ENCODE measurements around the gene WDR5.

WDR5 gene

DNA sequence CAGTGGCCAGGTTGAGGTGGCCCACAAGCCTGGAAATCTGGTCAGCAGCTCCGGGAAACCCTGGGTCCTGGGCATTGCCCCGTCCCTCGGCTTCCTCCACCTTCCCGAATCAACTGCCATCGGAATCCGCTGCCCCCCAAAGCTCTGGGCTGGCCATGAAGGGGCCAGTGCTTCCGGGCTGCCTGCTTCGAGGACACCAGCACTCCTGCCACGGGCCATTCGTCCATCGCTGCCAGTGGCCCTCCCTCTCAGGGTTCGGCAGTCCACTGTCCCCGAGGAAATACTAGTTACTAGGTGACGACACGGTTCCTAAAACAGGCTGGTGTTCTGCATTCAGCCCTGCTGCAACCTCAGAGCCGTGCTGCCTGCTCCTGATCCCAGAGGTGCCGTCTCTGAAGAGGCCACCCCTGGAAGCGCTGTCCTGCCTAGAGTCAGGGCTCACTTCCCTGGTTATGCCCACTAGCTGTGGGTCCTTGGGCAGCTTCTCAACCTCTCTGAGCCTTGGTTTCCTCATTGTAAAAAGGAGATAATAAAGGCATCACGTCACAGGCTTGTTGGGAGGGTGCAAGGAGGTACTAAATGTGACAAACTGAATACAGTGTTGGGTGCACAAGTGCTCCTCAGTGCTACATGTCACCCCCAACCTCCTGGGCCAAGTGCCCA, 3.5 kb upstream of the WDR5 start:
- no peak for DNase-seq

DNA sequence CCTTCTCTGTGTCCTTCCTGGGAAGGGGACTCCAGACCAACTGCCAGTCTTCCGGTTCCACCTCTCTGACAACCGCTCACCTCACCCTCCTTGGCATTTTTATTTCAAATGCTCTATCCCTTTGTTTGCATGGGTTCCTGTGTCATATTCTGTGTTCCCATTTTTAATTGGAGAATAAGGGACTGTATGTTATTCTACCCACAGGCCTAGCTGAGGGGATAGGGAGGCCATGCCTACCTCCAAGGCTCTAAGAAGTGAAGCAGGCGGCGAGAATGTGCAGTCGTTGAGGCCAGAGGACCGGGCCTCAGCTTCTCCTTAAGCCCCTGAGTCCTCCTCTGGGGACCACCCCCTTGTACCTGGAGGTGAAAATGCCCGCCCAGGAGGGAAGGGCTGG, 936 bp upstream of the WDR5 start:
- no peak for DNase-seq

DNA sequence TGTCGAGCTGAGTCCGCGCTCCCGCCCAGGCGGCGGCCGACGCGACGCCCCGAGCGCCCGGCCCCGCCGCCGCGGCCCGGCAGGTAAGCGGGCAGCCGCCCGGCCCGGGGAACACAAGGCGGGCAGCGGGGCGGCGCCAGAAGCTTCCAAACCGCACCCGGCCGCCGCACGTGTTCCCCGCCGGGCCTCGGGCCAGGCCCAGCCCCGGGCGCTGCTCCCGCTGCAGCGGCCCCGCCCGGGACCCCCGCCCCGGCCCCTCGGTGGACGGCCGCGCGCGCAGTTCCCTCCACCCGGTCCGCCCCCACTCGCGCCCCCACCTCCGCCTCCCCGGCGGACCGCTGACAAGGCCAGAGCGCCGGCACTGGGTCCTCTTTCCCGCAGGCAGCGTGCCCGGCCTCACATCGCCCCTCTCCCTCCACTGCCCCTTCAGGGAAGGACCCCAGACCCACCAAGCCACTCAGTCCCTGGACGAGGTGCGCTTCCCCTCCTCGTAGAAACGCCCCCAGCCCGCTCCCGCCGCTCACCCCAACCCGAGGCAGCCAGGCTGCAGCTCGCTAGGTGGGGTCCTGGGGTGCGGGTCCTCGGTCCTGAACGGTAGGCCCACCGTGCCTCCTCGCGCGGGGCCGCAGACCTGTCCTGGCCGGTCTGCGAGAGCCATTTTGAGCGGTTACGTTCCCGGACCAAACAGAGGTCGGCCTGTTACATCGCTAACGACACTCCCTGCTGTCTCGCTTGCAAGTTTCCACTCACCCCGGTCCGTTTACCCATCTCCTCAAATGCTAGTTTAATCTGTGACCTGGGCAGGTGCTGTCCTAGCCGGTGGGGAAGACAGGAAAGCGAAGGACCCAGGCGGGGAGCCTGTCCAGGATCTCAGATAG, 475 bp downstream of the WDR5 start:
- DNase-seq = no peak

DNA sequence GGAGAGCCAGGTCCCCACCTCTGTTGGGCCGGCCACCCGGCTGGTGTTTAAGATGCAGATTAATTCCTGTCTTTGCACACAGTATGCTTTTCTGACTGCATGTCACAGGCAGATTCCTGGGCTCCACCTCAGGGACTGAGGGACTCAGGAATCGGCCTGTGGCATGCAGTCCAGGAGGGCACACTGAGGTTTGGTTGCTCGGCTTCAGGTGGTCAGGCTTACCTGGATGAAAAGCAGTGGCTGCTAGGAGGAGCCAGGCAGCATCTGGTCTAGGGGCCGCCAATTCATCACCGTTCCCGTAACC, 1.1 kb downstream of the WDR5 start:
- no peak for DNase-seq

DNA sequence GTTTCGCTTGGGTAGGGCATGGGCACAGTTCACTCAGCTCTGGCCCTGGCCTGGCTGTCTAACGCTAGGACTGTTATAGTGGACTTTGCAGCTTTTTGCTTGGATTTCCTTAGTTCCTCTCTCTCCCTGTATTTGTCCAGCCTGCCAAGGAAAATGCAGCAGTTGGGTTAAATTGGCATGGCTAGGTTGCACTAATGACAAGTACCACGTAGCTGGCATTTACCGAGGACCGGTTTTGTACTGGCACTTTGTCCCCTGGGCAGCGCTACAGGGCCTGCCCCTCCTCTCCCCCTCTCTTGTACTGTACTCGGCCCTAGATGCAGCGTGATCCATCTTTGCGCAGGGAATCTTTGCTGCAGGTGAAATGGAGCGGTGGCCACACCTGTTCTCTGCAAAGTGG, 2.4 kb downstream of the WDR5 start:
- no peak for DNase-seq

DNA sequence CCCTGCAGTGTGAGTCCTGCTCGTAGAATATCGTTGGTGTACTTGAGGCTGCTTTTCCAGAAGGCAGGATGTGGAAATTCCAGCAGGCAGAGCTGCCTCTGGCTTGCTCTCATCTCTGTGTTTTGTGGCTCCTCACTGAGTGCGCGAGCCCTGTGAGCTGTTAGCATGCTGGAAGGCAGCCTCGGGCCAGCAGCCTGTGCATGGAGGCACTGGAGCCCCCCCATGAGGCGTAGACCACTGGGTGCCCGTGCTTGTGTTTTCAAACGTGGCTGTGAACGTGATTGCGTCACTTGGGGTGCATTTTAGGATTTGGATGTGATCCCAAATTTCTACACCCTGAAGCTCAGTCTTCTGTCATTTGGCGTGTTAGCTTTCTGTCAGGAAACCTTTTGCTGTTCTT, 3.2 kb downstream of the WDR5 start:
- DNase-seq = no peak

DNA sequence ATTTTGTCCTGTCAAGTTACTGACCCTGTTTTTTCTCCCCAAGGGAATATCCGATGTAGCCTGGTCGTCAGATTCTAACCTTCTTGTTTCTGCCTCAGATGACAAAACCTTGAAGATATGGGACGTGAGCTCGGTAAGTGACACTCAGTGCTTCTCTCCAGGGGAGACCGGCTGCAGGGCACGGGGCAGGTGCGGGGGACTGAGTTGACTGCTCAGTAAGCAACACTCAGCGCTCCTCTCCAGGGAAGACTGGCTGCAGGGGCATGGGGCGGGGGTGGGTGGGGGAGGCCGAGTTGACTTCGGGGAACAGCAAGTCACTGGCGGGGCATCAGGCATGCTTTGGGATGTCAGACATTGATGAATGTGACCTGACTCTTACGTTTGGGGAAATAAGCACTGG, 6.0 kb downstream of the WDR5 start:
- no peak for DNase-seq

DNA sequence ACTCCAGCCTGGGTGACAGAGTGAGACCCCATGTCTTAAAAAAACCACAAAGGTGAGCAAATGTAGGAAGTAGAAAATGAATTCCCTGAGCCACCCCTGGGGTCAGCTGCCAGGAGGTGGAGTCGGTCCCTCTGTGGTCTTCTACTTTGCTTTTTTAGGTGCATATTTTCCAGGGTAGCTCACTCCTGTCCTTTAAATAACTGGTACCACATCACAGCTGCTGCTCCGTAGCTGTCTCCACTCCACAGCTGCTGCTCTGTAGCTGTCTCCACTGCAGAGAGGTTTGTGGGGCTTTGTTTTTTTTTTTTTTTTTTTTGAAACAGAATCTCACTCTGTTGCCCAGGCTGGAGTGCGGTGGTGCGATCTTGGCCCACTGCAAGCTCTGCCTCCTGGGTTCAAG, 8.9 kb downstream of the WDR5 start:
- DNase-seq = no peak

DNA sequence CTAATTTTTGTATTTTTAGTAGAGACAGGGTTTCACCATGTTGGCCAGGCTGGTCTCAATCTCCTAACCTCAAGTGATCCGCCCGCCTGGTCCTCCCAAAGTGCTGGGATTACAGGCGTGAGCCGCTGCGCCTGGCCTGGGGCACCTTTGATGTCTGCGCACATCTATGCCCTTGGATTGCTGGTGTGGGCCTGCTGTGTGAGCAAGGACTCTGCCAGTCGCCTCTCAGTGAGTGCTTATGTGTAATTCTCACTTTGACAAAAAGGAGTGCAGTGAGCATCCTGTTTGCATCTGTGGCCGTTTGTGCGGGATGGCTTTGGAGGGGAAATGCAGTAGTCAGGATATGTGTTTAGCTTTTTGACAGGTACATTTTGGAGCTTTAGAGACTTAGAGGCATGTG, 9.4 kb downstream of the WDR5 start:
- no peak for DNase-seq

DNA sequence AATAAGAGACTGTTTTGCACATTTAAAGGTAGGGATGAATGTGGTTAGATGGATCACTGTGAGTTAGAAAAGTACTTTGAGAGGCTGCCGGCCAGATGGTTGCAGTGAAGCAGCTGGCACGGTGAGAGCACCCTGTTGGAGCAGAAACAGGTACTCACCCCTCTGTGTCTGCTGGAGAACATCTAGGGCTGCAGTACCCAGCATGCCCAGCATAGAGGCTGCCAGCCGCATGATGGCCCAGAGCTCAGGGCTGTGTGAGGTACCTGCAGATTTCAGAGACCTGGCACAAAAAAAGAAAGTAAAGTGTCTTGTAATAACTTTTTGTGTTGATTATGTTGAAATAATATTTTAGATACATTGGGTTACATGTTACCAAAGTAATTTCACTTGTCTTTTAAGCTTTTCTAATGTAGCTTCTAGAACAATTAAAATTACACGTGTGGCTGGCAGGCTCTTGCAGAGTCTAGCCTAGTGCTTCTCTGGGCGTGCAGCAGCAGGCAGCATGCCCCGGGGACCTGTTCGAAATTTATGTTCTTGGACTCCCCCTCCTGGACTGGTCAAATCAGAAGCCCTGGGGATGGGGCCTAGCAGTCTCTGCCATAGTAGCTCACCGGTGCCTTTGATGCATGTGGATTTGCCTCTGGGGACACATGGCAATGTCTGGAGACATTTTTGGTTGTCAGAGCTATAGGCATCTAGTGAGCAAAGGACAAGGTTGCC, 11.1 kb downstream of the WDR5 start:
- DNase-seq = no peak

DNA sequence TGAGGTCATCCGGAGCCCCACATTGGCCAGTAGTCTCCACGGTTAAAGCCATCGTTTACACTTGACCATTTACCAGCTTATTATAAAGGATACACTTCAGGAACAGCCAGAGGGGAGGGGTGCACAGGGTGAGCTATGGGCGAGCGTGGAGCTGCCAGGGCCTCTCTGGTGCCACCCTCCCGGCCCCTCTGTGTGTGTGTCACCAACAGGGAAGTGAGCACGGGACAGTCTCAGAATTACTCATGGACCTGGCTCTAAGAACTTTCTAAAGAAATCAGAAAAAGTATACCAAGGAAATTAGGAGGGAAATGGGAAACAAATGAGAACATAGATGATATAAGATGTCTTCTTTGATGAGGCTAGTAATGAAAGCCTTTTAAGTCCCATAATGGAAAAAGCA, 13.5 kb downstream of the WDR5 start:
- DNase-seq = no peak

DNA sequence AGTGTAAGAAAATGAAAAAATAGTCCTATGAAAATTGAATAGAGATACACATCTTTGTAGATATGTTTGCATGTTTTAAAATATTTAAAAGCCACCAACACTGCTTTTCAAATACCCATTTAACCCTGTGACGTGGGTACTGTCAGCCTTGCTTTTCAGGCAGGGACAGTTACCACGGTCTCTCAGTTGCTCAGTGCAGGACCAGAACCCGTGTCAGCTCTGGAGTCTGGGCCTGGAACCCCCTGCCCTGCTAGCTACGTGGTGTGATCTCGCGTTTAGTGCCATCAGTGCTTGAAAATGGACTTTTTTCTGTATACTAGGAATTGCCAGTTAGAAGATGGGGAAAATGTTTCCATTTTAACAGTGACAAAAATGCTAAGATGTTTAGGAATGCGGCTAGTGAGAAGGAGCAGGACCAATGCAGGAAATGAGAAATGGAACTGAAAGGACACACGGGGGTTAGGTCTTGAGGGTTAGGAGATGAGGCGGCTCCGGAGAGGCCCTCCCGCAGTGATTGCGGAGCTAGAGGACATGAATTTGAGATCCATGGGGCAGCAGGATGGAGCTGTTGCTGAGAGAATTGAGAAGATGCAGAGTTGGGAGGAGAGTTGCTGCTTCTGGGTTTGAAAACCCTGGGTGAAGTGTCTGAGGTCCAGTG, 14.8 kb downstream of the WDR5 start:
- DNase-seq = no peak

DNA sequence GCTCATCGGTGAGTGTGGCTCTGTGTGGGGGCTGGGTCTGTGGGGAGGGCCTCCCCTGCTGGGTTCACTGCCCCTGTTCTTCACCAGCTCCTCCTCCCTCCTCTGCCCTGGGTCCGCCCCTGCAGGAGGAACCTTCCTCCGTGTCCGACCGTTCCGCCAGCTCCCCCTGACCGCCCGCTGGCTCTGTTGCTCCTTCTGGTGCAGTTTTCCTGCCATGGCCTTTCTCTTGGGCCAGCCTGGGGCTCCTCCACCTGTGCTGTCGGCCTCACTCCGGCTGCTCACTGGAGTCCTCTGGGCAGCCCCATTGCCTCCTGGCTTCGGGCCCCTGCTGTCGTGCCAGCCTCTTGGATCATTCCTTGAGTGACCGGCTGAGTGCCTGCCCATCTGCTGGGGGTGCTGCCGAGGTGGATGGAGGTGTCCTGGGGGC, 16.2 kb downstream of the WDR5 start:
- no peak for DNase-seq

DNA sequence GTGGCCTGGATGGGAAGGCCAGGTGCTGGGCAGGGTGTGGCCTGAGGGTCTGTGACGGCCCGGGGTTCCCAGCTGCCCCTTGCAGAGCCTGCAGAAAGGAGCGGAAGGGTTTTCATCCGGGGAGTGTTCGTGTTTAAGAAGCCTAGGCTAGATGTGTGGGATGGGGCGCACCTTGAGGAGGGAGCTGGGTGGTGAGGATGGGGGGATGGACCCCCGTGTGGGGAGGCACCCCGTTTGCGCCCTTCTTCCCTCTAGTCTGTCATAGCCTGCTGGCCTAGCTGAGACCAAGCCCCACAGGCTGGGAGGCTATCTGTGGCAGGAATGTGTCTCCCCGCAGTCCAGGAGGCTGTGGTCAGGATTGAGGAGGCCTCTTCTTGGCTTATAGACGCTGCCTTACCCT, 16.6 kb downstream of the WDR5 start:
- DNase-seq = no peak

DNA sequence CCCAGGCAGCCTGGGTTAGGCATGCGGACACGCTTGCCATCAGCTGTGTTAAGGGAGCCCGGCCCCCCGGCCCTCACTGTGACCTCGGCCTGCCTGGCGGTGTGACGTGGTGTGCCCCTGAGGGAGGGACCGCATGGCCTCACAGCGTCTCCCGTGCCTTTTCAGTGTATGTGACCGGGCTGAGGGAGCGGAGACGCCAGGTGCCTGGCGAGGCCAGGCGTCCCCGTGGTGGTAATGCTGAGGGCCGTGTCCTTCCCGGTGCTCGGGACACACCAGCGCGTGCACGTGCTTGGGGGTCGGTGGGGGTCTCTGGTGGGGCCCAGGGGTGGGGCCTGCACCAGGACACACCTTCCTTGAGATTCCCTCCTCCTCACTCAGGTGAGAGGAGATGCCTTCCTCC, 17.6 kb downstream of the WDR5 start:
- no peak for DNase-seq

DNA sequence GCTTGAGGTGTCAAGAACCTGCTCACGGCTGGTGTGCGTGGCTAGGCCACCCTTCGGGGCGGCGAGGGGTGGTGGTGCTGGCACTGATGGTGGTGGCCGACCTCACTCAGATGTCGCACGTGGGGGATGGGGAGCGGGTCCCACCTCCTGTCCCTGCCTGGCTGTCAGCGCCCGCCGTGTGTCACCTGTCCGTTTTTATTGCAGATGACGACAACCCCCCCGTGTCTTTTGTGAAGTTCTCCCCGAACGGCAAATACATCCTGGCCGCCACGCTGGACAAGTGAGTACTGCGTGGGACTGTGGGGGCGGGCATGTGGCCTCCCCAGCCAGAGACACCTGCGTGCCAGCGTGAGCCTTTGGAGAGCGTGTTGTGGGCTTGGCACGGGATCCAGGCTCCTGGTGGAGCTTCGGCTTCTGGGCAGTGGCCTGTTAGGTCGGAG, 18.4 kb downstream of the WDR5 start:
- DNase-seq = no peak

DNA sequence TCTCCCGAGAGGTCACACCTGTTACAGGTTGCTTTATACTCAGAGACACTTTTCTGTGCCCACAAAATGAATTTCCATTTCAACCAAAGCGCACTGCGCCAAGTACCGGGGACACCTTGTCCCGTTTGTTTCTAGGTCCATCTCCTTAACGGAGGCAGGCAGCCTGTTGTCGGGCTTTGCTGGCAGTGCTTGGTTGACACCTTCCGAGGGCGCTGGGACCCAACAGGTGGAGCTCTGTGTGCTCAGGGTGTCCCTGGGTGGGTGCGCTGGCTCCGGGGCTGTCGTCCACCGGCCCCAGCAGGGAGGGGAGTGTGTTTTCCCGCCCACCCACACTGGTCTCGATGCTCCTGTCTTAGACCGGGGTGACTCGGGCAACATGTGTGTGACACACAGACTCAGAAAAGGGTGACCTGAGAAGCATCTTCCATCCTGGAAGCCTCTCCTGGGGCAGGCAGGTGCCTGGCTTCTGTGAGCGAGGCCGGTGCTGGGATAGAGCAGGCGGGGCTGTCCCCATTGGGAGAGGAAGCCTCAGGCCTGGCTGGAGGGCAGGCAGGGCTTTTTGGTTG, 20.0 kb downstream of the WDR5 start:
- no peak for DNase-seq

DNA sequence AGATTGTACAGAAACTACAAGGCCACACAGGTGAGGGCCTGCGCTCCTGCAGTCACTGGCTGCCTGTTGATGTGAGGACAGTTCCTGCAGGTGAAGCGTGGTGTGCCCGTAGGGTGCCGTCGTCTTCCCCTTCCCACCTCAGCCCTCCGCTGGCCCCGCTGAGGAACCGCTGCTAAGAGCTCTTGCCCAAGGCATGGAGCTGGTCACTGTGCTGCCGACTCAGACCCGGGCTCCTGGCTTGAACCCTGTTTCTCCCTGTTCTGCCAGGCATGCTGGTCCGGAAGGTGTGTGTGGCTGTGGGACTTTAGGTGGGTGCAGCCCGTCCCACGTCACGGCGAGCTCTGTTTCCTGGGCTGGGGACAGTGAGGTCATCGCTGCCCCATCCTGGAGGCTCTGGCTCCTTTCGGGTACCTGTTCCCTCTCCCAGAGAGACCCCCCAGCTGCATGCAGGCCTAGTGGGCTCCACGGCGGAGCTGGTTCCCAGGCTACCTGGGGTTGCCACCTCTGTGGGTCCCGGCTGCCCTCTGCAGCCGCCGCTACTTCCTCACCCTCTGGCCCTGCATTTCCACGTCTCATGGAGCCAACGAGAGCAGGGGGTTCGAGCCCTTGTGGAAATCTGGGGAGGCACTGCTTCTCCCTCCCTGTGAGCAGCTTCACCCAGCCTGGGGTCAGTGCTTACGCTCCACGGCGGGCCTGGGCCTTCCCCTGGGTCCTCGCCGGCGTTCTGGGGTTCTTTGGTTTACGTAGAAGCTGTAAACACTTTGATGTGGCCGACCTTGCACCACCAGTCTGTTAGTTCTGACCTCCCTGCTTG, 20.9 kb downstream of the WDR5 start:
- DNase-seq = no peak

DNA sequence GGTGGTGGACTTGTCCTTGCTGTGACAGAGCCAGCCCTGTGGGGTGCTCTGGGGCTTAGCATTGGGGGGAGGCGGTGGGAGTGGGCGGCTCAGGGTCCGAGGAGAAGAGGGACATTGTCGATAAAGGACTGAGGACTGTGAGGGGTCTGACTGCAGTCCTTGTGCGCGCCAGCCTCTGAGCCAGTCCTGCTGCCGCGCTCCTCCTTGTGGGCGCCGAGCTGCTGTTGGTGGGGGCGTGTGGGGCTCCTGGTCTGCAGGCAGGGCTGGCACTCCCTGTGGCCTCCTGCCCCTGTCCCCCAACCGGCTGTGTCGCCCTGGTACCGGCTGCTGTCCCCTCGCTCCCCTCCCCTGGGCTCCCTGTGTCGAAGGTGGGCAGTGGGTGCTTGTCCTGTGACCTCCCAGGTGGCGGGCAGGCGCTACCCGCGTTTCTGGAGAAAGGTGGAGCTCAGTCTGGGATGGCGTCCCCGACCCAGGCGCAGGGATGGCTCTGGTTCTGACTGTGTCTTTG, 21.6 kb downstream of the WDR5 start:
- no peak for DNase-seq

DNA sequence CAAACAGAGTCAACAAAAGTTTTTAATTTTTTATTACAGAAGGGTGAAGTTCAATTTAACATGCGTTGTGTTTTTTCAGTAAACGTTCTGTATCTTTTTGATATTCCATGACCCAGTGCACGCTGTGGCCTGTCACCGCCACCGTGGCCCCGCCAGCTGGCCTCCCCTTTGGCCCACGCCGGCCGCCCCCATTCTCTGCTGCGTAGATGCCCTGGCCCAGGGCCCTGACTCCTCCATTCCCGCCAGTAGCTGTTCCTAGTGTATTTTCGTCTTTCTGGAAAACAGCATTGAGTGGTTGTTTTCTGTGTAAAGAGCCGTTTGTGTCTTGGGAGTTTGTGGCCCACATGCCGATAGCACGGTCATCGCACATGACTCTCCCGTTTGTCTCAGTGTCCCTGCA, 22.4 kb downstream of the WDR5 start:
- no peak for DNase-seq

DNA sequence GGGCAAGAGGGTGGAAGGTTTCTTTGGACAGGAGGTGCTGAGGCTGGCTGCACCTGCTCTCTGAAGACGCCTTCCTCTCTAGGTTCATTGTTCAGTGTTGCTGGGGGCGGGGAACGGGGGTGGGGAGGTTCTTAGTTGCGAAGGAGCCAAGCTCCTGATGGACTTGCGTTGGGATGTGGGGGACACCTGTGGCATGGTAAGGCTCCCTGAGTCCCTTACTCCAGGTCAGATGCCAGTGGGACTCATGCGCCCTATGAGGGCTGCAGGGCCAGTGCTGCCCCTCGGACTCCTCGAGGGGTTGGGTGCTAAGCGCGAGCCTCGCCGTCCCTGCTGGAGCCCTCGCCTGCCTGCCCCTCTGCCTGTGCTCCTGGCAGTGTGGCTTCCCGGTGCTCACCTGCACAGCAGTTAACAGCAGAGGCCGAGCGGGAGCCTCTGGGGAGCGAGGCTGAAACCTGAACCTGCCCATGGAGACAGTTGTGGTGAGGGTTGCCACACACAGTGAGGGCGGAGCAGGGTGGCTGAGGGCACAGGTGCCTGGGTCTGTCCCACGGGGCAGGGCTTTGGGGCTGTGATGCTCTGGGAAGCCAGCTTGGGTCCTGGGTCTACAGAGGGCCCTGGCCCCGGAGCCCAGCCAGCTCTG, 23.0 kb downstream of the WDR5 start:
- no peak for DNase-seq
